H1 (cell line): Measurements from ENCODE around the gene KLHL15. TPM values are rescaled to one million over a fixed set of nuclear protein-coding genes. Genes with fewer than 3 reads are reported as not detected.

Experiments
- CTCF ChIA-PET: fragments of 300-600 bp; sonication (Branson Sonifier 250); formaldehyde crosslinking; loops from one replicate; lab custom pipeline; 2021; ENCODE audit not compliant: partially characterized antibody; lab: Charles Lee
- POLR2A ChIA-PET: fragments of 300-600 bp; sonication (Branson Sonifier 250); formaldehyde crosslinking; loops from one replicate; lab custom pipeline; 2021; ENCODE audit warnings: inconsistent platforms; ENCODE audit not compliant: partially characterized antibody; lab: Charles Lee
- DNase-seq, 2 experiments: peaks; one replicate each; pipeline versions ENCODE4 v3.0.0 to v3.0.0-alpha.2; 2010 to 2022; ENCODE audit warnings: low spot score in 2 of 2, low read depth in 1 of 2, mixed read lengths in 1 of 2
- FAIRE-seq: peaks from 2 replicates; lab custom pipeline; 2011; peaks lifted over from hg19 to GRCh38; lab: Jason Lieb, UNC
- H2AFZ ChIP-seq: 2 replicates; pipeline ENCODE4 v1.8.1; 2012; ENCODE audit warnings: low read length, inconsistent platforms
- H2AK5ac ChIP-seq: 2 replicates; pipeline ENCODE4 v1.6.1; 2013; ENCODE audit warnings: low read depth, low read length
- H2BK120ac ChIP-seq: replicated peaks from 2 replicates; pipeline ENCODE3; 2013; ENCODE audit warnings: low read depth, low read length, inconsistent platforms
- H2BK12ac ChIP-seq: 2 replicates; pipeline ENCODE4 v1.6.1; 2013; ENCODE audit warnings: low read depth, low read length
- H2BK15ac ChIP-seq: 2 replicates; pipeline ENCODE4 v1.6.1; 2013; ENCODE audit warnings: low read length
- H2BK20ac ChIP-seq: 2 replicates; pipeline ENCODE4 v1.6.1; 2013; ENCODE audit warnings: low read length
- H2BK5ac ChIP-seq: 2 replicates; pipeline ENCODE4 v1.6.1; 2013; ENCODE audit warnings: low read depth, low read length
- H3K14ac ChIP-seq: 2 replicates; pipeline ENCODE4 v1.6.1; 2013; ENCODE audit warnings: inconsistent platforms; ENCODE audit not compliant: insufficient read length
- H3K18ac ChIP-seq: 2 replicates; pipeline ENCODE4 v1.6.1; 2013; ENCODE audit warnings: low read length; ENCODE audit errors: extremely low read depth
- H3K23ac ChIP-seq: 2 replicates; pipeline ENCODE4 v1.6.1; 2013; ENCODE audit warnings: inconsistent platforms; ENCODE audit not compliant: insufficient read length
- H3K23me2 ChIP-seq: 2 replicates; pipeline ENCODE4 v1.6.1; 2013; ENCODE audit warnings: low read depth, low read length
- H3K27ac ChIP-seq: 2 replicates; pipeline ENCODE4 v1.6.1; 2011; ENCODE audit warnings: low read depth, low read length, inconsistent platforms
- H3K27me3 ChIP-seq, 4 experiments: replicated peaks in 1 of 4; 1 replicate in 1 of 4; 2 replicates in 3 of 4; pipeline versions ENCODE4 v1.6.1 to v1.8.1; 2011 to 2013; ENCODE audit warnings: low read length in 3 of 4, mild to moderate bottlenecking in 3 of 4, inconsistent platforms in 2 of 4, mixed read lengths in 2 of 4, moderate library complexity in 1 of 4; ENCODE audit not compliant: control insufficient read depth in 3 of 4, insufficient read depth in 3 of 4; ENCODE audit errors: extremely low read depth in 1 of 4
- H3K36me3 ChIP-seq, 4 experiments: 2 replicates each; pipeline versions ENCODE4 v1.6.1 to v1.8.1; 2011 to 2013; ENCODE audit warnings: mild to moderate bottlenecking in 4 of 4, low read length in 3 of 4, moderate library complexity in 2 of 4, control low read depth in 1 of 4, inconsistent platforms in 1 of 4; ENCODE audit not compliant: insufficient read depth in 4 of 4, control insufficient read depth in 2 of 4
- H3K4ac ChIP-seq: replicated peaks from 2 replicates; pipeline ENCODE3; 2013; ENCODE audit warnings: low read length, low read depth, mixed read lengths, inconsistent platforms; ENCODE audit not compliant: insufficient read length
- H3K4me1 ChIP-seq, 4 experiments: replicated peaks in 1 of 4; 1 replicate in 1 of 4; 2 replicates in 3 of 4; pipeline versions ENCODE4 v1.6.1 to v1.8.1; 2011 to 2013; ENCODE audit warnings: low read length in 3 of 4, inconsistent platforms in 2 of 4, mixed read lengths in 1 of 4; ENCODE audit not compliant: insufficient read depth in 4 of 4, control insufficient read depth in 3 of 4
- H3K4me2 ChIP-seq, 2 experiments: 2 replicates each; pipeline versions ENCODE4 v1.6.1 to v1.8.1; 2011 to 2013; ENCODE audit warnings: low read depth in 2 of 2, low read length in 2 of 2, control low read depth in 1 of 2, inconsistent platforms in 1 of 2, mild to moderate bottlenecking in 1 of 2; ENCODE audit not compliant: insufficient read depth in 1 of 2
- H3K4me3 ChIP-seq, 4 experiments: fragments of 200-600, 300-600 bp in 1 of 4; sonication (generic), shearing (Covaris generic), sonication (Bioruptor Twin) in 1 of 4; 2 replicates each; pipeline versions ENCODE4 v1.5.1 to v1.8.1; 2011 to 2016; ENCODE audit warnings: low read length in 4 of 4, low read depth in 3 of 4, control low read depth in 2 of 4, inconsistent platforms in 2 of 4, mild to moderate bottlenecking in 2 of 4, mixed read lengths in 1 of 4, moderate library complexity in 1 of 4; ENCODE audit not compliant: insufficient read depth in 2 of 4; ENCODE audit errors: extremely low read depth in 1 of 4
- H3K56ac ChIP-seq: replicated peaks from 2 replicates; pipeline ENCODE3; 2013; ENCODE audit warnings: low read depth, mild to moderate bottlenecking, mixed read lengths, low read length, inconsistent platforms; ENCODE audit not compliant: insufficient read length
- H3K79me1 ChIP-seq: 2 replicates; pipeline ENCODE4 v1.6.1; 2013; ENCODE audit warnings: low read depth, low read length, control low read depth
- H3K79me2 ChIP-seq, 2 experiments: 2 replicates each; pipeline versions ENCODE4 v1.6.1 to v1.8.1; 2012 to 2013; ENCODE audit warnings: low read length in 2 of 2, mild to moderate bottlenecking in 2 of 2, inconsistent platforms in 1 of 2; ENCODE audit not compliant: insufficient read depth in 2 of 2, control insufficient read depth in 1 of 2
- H3K9ac ChIP-seq, 4 experiments: replicated peaks in 1 of 4; 1 replicate in 1 of 4; 2 replicates in 3 of 4; pipeline versions ENCODE4 v1.6.1 to v1.8.1; 2011 to 2013; ENCODE audit warnings: low read depth in 3 of 4, low read length in 3 of 4, control low read depth in 2 of 4, mild to moderate bottlenecking in 2 of 4, moderate library complexity in 2 of 4, inconsistent platforms in 1 of 4; ENCODE audit errors: extremely low read depth in 1 of 4
- H3K9me3 ChIP-seq, 2 experiments: 2 replicates each; pipeline versions ENCODE4 v1.6.1 to v1.8.1; 2012 to 2013; ENCODE audit warnings: mild to moderate bottlenecking in 2 of 2, moderate library complexity in 2 of 2, control low read depth in 1 of 2, inconsistent platforms in 1 of 2, low read depth in 1 of 2, low read length in 1 of 2, mixed read lengths in 1 of 2; ENCODE audit not compliant: insufficient read depth in 2 of 2
- H4K20me1 ChIP-seq, 2 experiments: replicated peaks in 1 of 2; 2 replicates each; pipeline versions ENCODE3 to v1.8.1; 2011 to 2013; ENCODE audit warnings: inconsistent platforms in 2 of 2, low read length in 2 of 2, mild to moderate bottlenecking in 1 of 2; ENCODE audit not compliant: insufficient read depth in 2 of 2, control insufficient read depth in 1 of 2
- H4K5ac ChIP-seq: 2 replicates; pipeline ENCODE4 v1.6.1; 2013; ENCODE audit warnings: low read length, low read depth, mixed read lengths, inconsistent platforms; ENCODE audit not compliant: insufficient read length
- H4K8ac ChIP-seq: 2 replicates; pipeline ENCODE4 v1.8.0; 2013; ENCODE audit warnings: mild to moderate bottlenecking, moderate library complexity, low read length, inconsistent platforms; ENCODE audit not compliant: insufficient read depth; ENCODE audit errors: extremely low read depth
- H4K91ac ChIP-seq: replicated peaks from 2 replicates; pipeline ENCODE3; 2013; ENCODE audit warnings: low read length, mixed read lengths, inconsistent platforms; ENCODE audit not compliant: insufficient read length
- CHD1 ChIP-seq: IDR thresholded peaks from 2 replicates; pipeline ENCODE4 v1.6.1; 2012; ENCODE audit warnings: low read depth, low read length, improper control_type of control experiment
- CREB1 ChIP-seq: IDR thresholded peaks from 2 replicates; pipeline ENCODE4 v1.6.1; 2012; ENCODE audit warnings: inconsistent platforms
- GABPA ChIP-seq: IDR thresholded peaks from 2 replicates; pipeline ENCODE4 v1.6.1; 2011; ENCODE audit warnings: mild to moderate bottlenecking, low read length, moderate library complexity, borderline replicate concordance; ENCODE audit not compliant: insufficient read depth
- JUN ChIP-seq: IDR thresholded peaks from 2 replicates; pipeline ENCODE4 v1.6.1; 2011; ENCODE audit warnings: low read depth, mild to moderate bottlenecking, improper control_type of control experiment, low read length
- KDM1A ChIP-seq: fragments of 200-600, 300-600 bp; sonication (generic); IDR thresholded peaks from 2 replicates; pipeline ENCODE4 v1.7.1; 2016; ENCODE audit warnings: mild to moderate bottlenecking, low read length, borderline replicate concordance
- NANOG ChIP-seq: IDR thresholded peaks from 2 replicates; pipeline ENCODE4 v1.6.1; 2011; ENCODE audit warnings: low read length, low read depth, mild to moderate bottlenecking, inconsistent platforms; ENCODE audit not compliant: insufficient read depth, poor library complexity, severe bottlenecking
- RFX5 ChIP-seq: IDR thresholded peaks from 2 replicates; pipeline ENCODE4 v1.6.1; 2011; ENCODE audit warnings: low read depth, low read length, improper control_type of control experiment, borderline replicate concordance
- SP4 ChIP-seq: IDR thresholded peaks from 2 replicates; pipeline ENCODE4 v1.6.1; 2012; ENCODE audit warnings: low read length, inconsistent platforms
- TAF1 ChIP-seq: IDR thresholded peaks from 2 replicates; pipeline ENCODE4 v1.6.1; 2011; ENCODE audit warnings: mild to moderate bottlenecking, low read depth, low read length
- TBP ChIP-seq: IDR thresholded peaks from 2 replicates; pipeline ENCODE4 v1.6.1; 2011; ENCODE audit warnings: low read depth, low read length, improper control_type of control experiment
- TCF12 ChIP-seq: IDR thresholded peaks from 2 replicates; pipeline ENCODE4 v1.6.1; 2011; ENCODE audit warnings: low read depth, mild to moderate bottlenecking, low read length
- ZNF274 ChIP-seq: IDR thresholded peaks from 2 replicates; pipeline ENCODE4 v1.7.0; 2012; ENCODE audit warnings: low read length, borderline replicate concordance; ENCODE audit errors: extremely low read depth
- WGBS, 2 experiments: shearing (Covaris generic) in 1 of 2; methylation state at CpG; one replicate each; pipeline versions ENCODE4 v1.1.6 to v1.1.7; 2013 to 2015; ENCODE audit warnings: low lambda C conversion rate in 2 of 2, mixed read lengths in 2 of 2, inconsistent platforms in 1 of 2, low coverage in 1 of 2, missing lambda C conversion rate in 1 of 2; ENCODE audit not compliant: insufficient replicate concordance in 2 of 2, insufficient coverage in 1 of 2, insufficient read length in 1 of 2; ENCODE audit errors: extremely low coverage in 1 of 2, missing lambda C conversion rate in 1 of 2; 5-methylcytosine and 5-hydroxymethylcytosine counted together
- polyA plus RNA-seq, 7 experiments: library from polyadenylated mRNA; depleted of rRNA in 3 of 7; stranded (reverse) in 5 of 7; unstranded in 2 of 7; fragments of >200 nt in 5 of 7; fragments of 200-250 nt in 2 of 7; gene quantifications; 1 replicate in 5 of 7; 2 replicates in 1 of 7; 4 replicates in 1 of 7; pipeline versions ENCODE4 v1.2.1 to v1.2.3, GENCODE V29; 2011 to 2013; ENCODE audit warnings: missing spikeins in 2 of 7, mixed read lengths in 2 of 7
- total RNA-seq: library from RNA; stranded (reverse); fragmentation: NEBNext Ultra II Directional; extraction: Animal tissue kit (Norgen Biotek cat#: 25700); gene quantifications from 2 replicates; pipeline ENCODE4 v1.2.1, GENCODE V29; 2021
- TF ChIP-seq, protein P1 (sequence below): IDR thresholded peaks from 2 replicates; pipeline ENCODE4 v1.6.1; 2012; ENCODE audit warnings: low read length, inconsistent platforms

KLHL15 gene
- total and polyA plus RNA-seq, 2 of the 8 experiments (the other 6 are each of a cell fraction or from before 2014, with no cell fraction given) = 3.7 to 8.9 TPM

- Histone ChIP-seq H3K56ac (no peak overlapping the region), H3K23ac (no peak overlapping the region), H2BK12ac (no peak overlapping the region), H3K9me3 (no peaks in the 10 kb centered on the region), H2AFZ (no peak overlapping the region), H3K9ac (no peak overlapping the region), H2BK120ac (no peak overlapping the region), H3K4ac (no peak overlapping the region), H3K27me3 (no peaks in the 10 kb centered on the region), H4K8ac (no peak overlapping the region), H4K91ac (no peak overlapping the region), H2BK20ac (no peak overlapping the region), H4K5ac (no peak overlapping the region), H3K4me2 (no peak overlapping the region), H3K14ac (no peak overlapping the region), H2BK15ac (no peak overlapping the region), H3K4me1 (no peaks in the 10 kb centered on the region), H3K18ac (no peak overlapping the region), H2BK5ac (no peak overlapping the region), H3K4me3 (no peak overlapping the region), H3K23me2 (no peaks in the 10 kb centered on the region), H2AK5ac (no peak overlapping the region), H3K79me1 (no peaks in the 10 kb centered on the region), H3K36me3 (peaks cover 0 to 19% (median 10%) of the 10 kb centered on the region in 4 experiments; a peak in 6 of 8 replicates), H3K79me2 (no peaks in the 10 kb centered on the region; a peak in 1 of 4 replicates), H4K20me1 (no peaks in the 10 kb centered on the region), H3K27ac (no peak overlapping the region)
- ChIA-PET POLR2A (no interaction called here), CTCF (interaction anchor here (0.7 kb wide), 1 partner anchor 23 kb away, joined by 3 read pairs; no protein-coding TSS in a partner anchor)
- WGBS, 2 experiments = 96% methylated on average over 3 of the region's 3 CpGs; no CpG with 5 or more reads in 1 of the 2 experiments
- FAIRE-seq = no peak
- no peak for DNase-seq
- no peak for TF ChIP-seq TAF1
- no peak for TF ChIP-seq ZNF274
- no peak for TF ChIP-seq KDM1A
- TF ChIP-seq, protein P1, sequence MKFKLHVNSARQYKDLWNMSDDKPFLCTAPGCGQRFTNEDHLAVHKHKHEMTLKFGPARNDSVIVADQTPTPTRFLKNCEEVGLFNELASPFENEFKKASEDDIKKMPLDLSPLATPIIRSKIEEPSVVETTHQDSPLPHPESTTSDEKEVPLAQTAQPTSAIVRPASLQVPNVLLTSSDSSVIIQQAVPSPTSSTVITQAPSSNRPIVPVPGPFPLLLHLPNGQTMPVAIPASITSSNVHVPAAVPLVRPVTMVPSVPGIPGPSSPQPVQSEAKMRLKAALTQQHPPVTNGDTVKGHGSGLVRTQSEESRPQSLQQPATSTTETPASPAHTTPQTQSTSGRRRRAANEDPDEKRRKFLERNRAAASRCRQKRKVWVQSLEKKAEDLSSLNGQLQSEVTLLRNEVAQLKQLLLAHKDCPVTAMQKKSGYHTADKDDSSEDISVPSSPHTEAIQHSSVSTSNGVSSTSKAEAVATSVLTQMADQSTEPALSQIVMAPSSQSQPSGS = no peak
- no peak for TF ChIP-seq GABPA
- TF ChIP-seq TBP = no peak
- TF ChIP-seq TCF12 = no peak
- no peak for TF ChIP-seq RFX5
- TF ChIP-seq SP4 = no peak
- TF ChIP-seq JUN = no peak
- TF ChIP-seq CHD1 = no peak
- TF ChIP-seq NANOG = no peak
- no peak for TF ChIP-seq CREB1
Observed at GRCh38 chrX:23989689-23990088, 37.3 kb downstream of the KLHL15 start.
